IMR-90 (cell line): Measurements from ENCODE around the gene SH3GL2. TPM values are rescaled to one million over a fixed set of nuclear protein-coding genes. Genes with fewer than 3 reads are reported as not detected.

ENCODE experiments used
- ATAC-seq: fragments of 200-7000 bp; cut with Tn5 transposase; 2 replicates; pipeline ENCODE4 v1.9.1; 2020; ENCODE audit warnings: low read depth, mild to moderate bottlenecking, moderate library complexity
- BruUV-seq: library from RNA; stranded (reverse); fragments of 400-500 nt; replicated peaks from 2 replicates; lab custom pipeline; 2021; lab: Mats Ljungman, UMichigan
- CTCF ChIA-PET: fragments of 300-600 bp; formaldehyde crosslinking; extraction: SDS; loops from one replicate; lab custom pipeline; 2021; ENCODE audit warnings: antibody characterized with exemption; lab: Yijun Ruan, JAX
- POLR2A ChIA-PET: fragments of 300-600 bp; sonication (Branson Sonifier 250); formaldehyde crosslinking; loops from one replicate; lab custom pipeline; 2022; ENCODE audit warnings: antibody characterized with exemption; ENCODE audit not compliant: unreplicated experiment; lab: Charles Lee
- DNase-seq: peaks from one replicate; pipeline ENCODE4 v3.0.0; 2013
- H2AFZ ChIP-seq: replicated peaks from 2 replicates; pipeline ENCODE3; 2013; ENCODE audit warnings: low read length, mild to moderate bottlenecking; ENCODE audit not compliant: poor library complexity
- H2AK5ac ChIP-seq: 2 replicates; pipeline ENCODE4 v1.6.1; 2013; ENCODE audit warnings: low read depth, low read length, inconsistent platforms
- H2AK9ac ChIP-seq: replicated peaks from 2 replicates; pipeline ENCODE3; 2013; ENCODE audit warnings: mild to moderate bottlenecking, low read depth, low read length, moderate library complexity; ENCODE audit not compliant: poor library complexity
- H2BK120ac ChIP-seq: 2 replicates; pipeline ENCODE4 v1.6.1; 2013; ENCODE audit warnings: low read depth, low read length, inconsistent platforms
- H2BK15ac ChIP-seq: 3 replicates; pipeline ENCODE4 v1.6.1; 2013; ENCODE audit warnings: low read depth, low read length, inconsistent platforms
- H2BK20ac ChIP-seq: 2 replicates; pipeline ENCODE4 v1.6.1; 2013; ENCODE audit warnings: low read depth, mild to moderate bottlenecking, inconsistent platforms, low read length, moderate library complexity
- H2BK5ac ChIP-seq: 2 replicates; pipeline ENCODE4 v1.6.1; 2013; ENCODE audit warnings: mild to moderate bottlenecking, low read depth, low read length, inconsistent platforms; ENCODE audit not compliant: poor library complexity, severe bottlenecking
- H3K14ac ChIP-seq: replicated peaks from 2 replicates; pipeline ENCODE4 v1.6.1; 2013; ENCODE audit warnings: low read depth, low read length, inconsistent platforms
- H3K18ac ChIP-seq: 2 replicates; pipeline ENCODE4 v1.6.1; 2013; ENCODE audit warnings: low read depth, low read length, control low read depth
- H3K23ac ChIP-seq: 2 replicates; pipeline ENCODE4 v1.6.1; 2013; ENCODE audit warnings: low read depth, low read length, inconsistent platforms
- H3K27ac ChIP-seq: 2 replicates; pipeline ENCODE4 v1.5.1; 2013; ENCODE audit warnings: mild to moderate bottlenecking, control low read depth, low read length; ENCODE audit not compliant: insufficient read depth
- H3K27me3 ChIP-seq: 2 replicates; pipeline ENCODE4 v1.6.1; 2013; ENCODE audit warnings: low read length; ENCODE audit not compliant: control insufficient read depth, insufficient read depth
- H3K36me3 ChIP-seq: 2 replicates; pipeline ENCODE4 v1.6.1; 2013; ENCODE audit warnings: low read length, mixed read lengths; ENCODE audit not compliant: control insufficient read depth, insufficient read depth
- H3K4ac ChIP-seq: 2 replicates; pipeline ENCODE4 v1.6.1; 2013; ENCODE audit warnings: low read depth, low read length, inconsistent platforms
- H3K4me1 ChIP-seq: 2 replicates; pipeline ENCODE4 v1.6.1; 2013; ENCODE audit warnings: low read length, mixed read lengths; ENCODE audit not compliant: control insufficient read depth, insufficient read depth
- H3K4me2 ChIP-seq: 2 replicates; pipeline ENCODE4 v1.6.1; 2013; ENCODE audit warnings: low read depth, mild to moderate bottlenecking, control low read depth, low read length, moderate library complexity
- H3K4me3 ChIP-seq: 2 replicates; pipeline ENCODE4 v1.5.1; 2013; ENCODE audit warnings: low read depth, mild to moderate bottlenecking, control low read depth, low read length, moderate library complexity; ENCODE audit not compliant: insufficient read depth
- H3K56ac ChIP-seq: 2 replicates; pipeline ENCODE4 v1.6.1; 2013; ENCODE audit warnings: low read length, inconsistent platforms; ENCODE audit not compliant: insufficient read depth; ENCODE audit errors: extremely low read depth
- H3K79me1 ChIP-seq, 2 experiments: 2 replicates each; pipeline ENCODE4 v1.6.1; 2013; ENCODE audit warnings: low read length in 2 of 2, inconsistent platforms in 1 of 2, low read depth in 1 of 2
- H3K9ac ChIP-seq: 2 replicates; pipeline ENCODE4 v1.6.1; 2013; ENCODE audit warnings: low read depth, low read length, control low read depth
- H3K9me1 ChIP-seq: 2 replicates; pipeline ENCODE4 v1.6.1; 2013; ENCODE audit warnings: low read length, inconsistent platforms; ENCODE audit not compliant: insufficient read depth
- H3K9me3 ChIP-seq: 2 replicates; pipeline ENCODE4 v1.6.1; 2013; ENCODE audit warnings: low read length; ENCODE audit not compliant: control insufficient read depth, insufficient read depth
- H4K20me1 ChIP-seq: 2 replicates; pipeline ENCODE4 v1.6.1; 2013; ENCODE audit warnings: low read length, inconsistent platforms; ENCODE audit not compliant: insufficient read depth
- H4K5ac ChIP-seq: 2 replicates; pipeline ENCODE4 v1.6.1; 2013; ENCODE audit warnings: mild to moderate bottlenecking, low read depth, low read length, control low read depth
- H4K8ac ChIP-seq, 2 experiments: 2 replicates each; pipeline ENCODE4 v1.6.1; 2013; ENCODE audit warnings: low read depth in 2 of 2, low read length in 2 of 2, control low read depth in 1 of 2, inconsistent platforms in 1 of 2
- H4K91ac ChIP-seq: 2 replicates; pipeline ENCODE4 v1.6.1; 2013; ENCODE audit warnings: low read depth, low read length, inconsistent platforms; ENCODE audit not compliant: insufficient read depth
- FOS ChIP-seq: fragments of 150-350 bp; IDR thresholded peaks from 2 replicates; pipeline ENCODE4 v1.6.1; 2016; ENCODE audit warnings: low read depth, low read length
- MAFK ChIP-seq: IDR thresholded peaks from 2 replicates; pipeline ENCODE4 v1.6.1; 2012; ENCODE audit warnings: low read depth, low read length, improper control_type of control experiment
- MXI1 ChIP-seq: IDR thresholded peaks from 2 replicates; pipeline ENCODE4 v1.6.1; 2012; ENCODE audit warnings: low read depth, mild to moderate bottlenecking, low read length, moderate library complexity, borderline replicate concordance
- POLR2A ChIP-seq: IDR thresholded peaks from 2 replicates; pipeline ENCODE4 v1.6.1; 2012; ENCODE audit warnings: mild to moderate bottlenecking, low read depth, low read length
- RAD21 ChIP-seq: IDR thresholded peaks from 2 replicates; pipeline ENCODE4 v1.6.1; 2012; ENCODE audit warnings: low read length, improper control_type of control experiment
- RCOR1 ChIP-seq: IDR thresholded peaks from 2 replicates; pipeline ENCODE4 v1.6.1; 2012; ENCODE audit warnings: mild to moderate bottlenecking, low read length, improper control_type of control experiment; ENCODE audit not compliant: insufficient replicate concordance
- RFX5 ChIP-seq: IDR thresholded peaks from 2 replicates; pipeline ENCODE4 v1.8.0; 2012; ENCODE audit warnings: low read depth, mild to moderate bottlenecking, low read length, moderate library complexity
- WGBS, 2 experiments: methylation state at CpG; one replicate each; pipeline versions ENCODE4 v1.1.5 to v1.1.7; 2013; ENCODE audit warnings: missing lambda C conversion rate in 2 of 2; ENCODE audit not compliant: insufficient read length in 1 of 2; ENCODE audit errors: extremely low coverage in 2 of 2; 5-methylcytosine and 5-hydroxymethylcytosine counted together
- dilution Hi-C: fragments of 300-500 bp; cut with HindIII; formaldehyde crosslinking; loops from one replicate; pipeline ENCODE4 v1.14.3; 2018; ENCODE audit warnings: low sequenced_read_pairs; ENCODE audit not compliant: unreplicated experiment
- in situ Hi-C: fragments of 300-500 bp; cut with MboI; formaldehyde crosslinking; loops from 3 replicates; pipeline ENCODE4 v1.14.3; 2019; ENCODE audit warnings: low sequenced_read_pairs, inconsistent platforms, mixed read lengths
- intact Hi-C: fragments of 100-400 bp; cut with micrococcal nuclease; formaldehyde crosslinking; loops from 2 replicates; pipeline ENCODE4 v1.10.0; 2022
- polyA plus RNA-seq, 3 experiments: library from polyadenylated mRNA; depleted of rRNA; stranded (reverse); fragments of >200 nt; gene quantifications; 2 replicates each; pipeline ENCODE4 v1.2.3, GENCODE V29; 2012; ENCODE audit warnings: low replicate concordance in 1 of 3
- total RNA-seq: library from RNA; depleted of rRNA; stranded (reverse); fragments of >200 nt; gene quantifications from 2 replicates; pipeline ENCODE4 v1.2.3, GENCODE V29; 2012
- TF ChIP-seq, protein P1 (sequence below): conservative IDR thresholded peaks from 2 replicates; pipeline ENCODE4 v1.5.1; 2012; ENCODE audit warnings: mild to moderate bottlenecking, low read depth, low read length, improper control_type of control experiment
- TF ChIP-seq, protein P2 (sequence below): fragments of 150-350 bp; IDR thresholded peaks from 2 replicates; pipeline ENCODE4 v1.6.1; 2017; ENCODE audit warnings: mild to moderate bottlenecking, antibody characterized with exemption, low read length, low read depth
- TF ChIP-seq, protein P3 (sequence below): fragments of 150-350 bp; IDR thresholded peaks from 2 replicates; pipeline ENCODE4 v1.6.1; 2016; ENCODE audit warnings: low read depth, mild to moderate bottlenecking, low read length, moderate library complexity, borderline replicate concordance

The SH3GL2 gene
- total and polyA plus RNA-seq, 2 of the 4 experiments (the other 2 are of a cell fraction), result under 0.01 to 0.05 TPM

DNA sequence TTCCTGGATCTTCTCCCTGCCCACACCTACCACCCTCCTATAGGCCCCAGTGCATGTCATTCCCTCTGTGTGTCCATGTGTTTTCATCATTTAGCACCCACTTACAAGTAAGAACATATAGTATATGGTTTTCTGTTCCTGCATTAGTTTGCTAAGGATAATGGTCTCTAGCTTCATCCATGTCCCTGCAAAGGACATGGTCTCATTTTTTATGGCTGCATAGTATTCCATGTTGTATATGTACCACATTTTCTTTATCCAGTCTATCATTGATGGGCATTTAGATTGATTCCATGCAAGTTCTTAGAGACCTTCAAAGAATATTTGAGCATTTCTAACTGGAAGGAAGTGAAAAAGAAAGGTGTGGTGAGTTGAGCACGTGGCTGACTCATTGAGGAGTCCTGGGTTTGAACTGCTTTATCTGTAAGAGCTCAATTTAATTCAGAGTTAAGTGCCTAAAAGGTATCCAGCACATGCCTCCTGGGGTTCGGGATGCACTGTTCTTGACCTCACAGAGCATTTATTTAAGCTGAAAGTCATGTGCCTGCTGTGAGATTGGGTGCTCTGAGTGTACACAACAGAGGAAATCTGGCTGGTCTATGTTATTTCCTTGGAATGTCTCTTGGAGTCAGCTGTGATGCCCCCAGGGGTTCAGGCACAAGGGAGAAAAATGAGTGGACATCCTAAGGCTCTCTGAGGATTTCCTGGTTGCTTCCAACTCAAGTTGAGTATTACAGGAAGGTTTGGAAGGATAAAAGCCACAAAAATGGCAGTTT lies 56.4 kb downstream of the SH3GL2 start:
- intact Hi-C loops (no loop called here), dilution Hi-C loops (no loop called here), in situ Hi-C loops (no loop called here)
- H3K4me1 ChIP-seq, result no peaks in the 10 kb centered on the region
- WGBS, 2 experiments, result 17% methylated on average over 1 of the region's 2 CpGs; no CpG with 5 or more reads in 1 of the 2 experiments
- H4K5ac ChIP-seq, result no peak overlapping the region
- H2AK5ac ChIP-seq, result no peak overlapping the region
- no peak overlapping the region for H3K56ac ChIP-seq
- H3K14ac ChIP-seq, result no peak overlapping the region
- no peaks in the 10 kb centered on the region for H3K9me1 ChIP-seq
- no peak overlapping the region for H3K23ac ChIP-seq
- H2BK20ac ChIP-seq, result no peak overlapping the region
- DNase-seq (no peak), ATAC-seq (no peak)
- H2AFZ ChIP-seq, result no peak overlapping the region
- H2AK9ac ChIP-seq, result no peak overlapping the region
- no peak overlapping the region for H2BK120ac ChIP-seq
- H4K20me1 ChIP-seq, result no peaks in the 10 kb centered on the region
- H4K8ac ChIP-seq, result no peak overlapping the region
- H3K18ac ChIP-seq, result no peak overlapping the region
- no peak overlapping the region for H3K27ac ChIP-seq
- no peak overlapping the region for H3K4me2 ChIP-seq
- H3K4ac ChIP-seq, result no peak overlapping the region
- TF ChIP-seq, protein P1, sequence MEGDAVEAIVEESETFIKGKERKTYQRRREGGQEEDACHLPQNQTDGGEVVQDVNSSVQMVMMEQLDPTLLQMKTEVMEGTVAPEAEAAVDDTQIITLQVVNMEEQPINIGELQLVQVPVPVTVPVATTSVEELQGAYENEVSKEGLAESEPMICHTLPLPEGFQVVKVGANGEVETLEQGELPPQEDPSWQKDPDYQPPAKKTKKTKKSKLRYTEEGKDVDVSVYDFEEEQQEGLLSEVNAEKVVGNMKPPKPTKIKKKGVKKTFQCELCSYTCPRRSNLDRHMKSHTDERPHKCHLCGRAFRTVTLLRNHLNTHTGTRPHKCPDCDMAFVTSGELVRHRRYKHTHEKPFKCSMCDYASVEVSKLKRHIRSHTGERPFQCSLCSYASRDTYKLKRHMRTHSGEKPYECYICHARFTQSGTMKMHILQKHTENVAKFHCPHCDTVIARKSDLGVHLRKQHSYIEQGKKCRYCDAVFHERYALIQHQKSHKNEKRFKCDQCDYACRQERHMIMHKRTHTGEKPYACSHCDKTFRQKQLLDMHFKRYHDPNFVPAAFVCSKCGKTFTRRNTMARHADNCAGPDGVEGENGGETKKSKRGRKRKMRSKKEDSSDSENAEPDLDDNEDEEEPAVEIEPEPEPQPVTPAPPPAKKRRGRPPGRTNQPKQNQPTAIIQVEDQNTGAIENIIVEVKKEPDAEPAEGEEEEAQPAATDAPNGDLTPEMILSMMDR, result no peak
- TF ChIP-seq RAD21 (no peak), MAFK (no peak), POLR2A (no peak), FOS (no peak), MXI1 (no peak), RFX5 (no peak), RCOR1 (no peak)
- TF ChIP-seq, protein P2, sequence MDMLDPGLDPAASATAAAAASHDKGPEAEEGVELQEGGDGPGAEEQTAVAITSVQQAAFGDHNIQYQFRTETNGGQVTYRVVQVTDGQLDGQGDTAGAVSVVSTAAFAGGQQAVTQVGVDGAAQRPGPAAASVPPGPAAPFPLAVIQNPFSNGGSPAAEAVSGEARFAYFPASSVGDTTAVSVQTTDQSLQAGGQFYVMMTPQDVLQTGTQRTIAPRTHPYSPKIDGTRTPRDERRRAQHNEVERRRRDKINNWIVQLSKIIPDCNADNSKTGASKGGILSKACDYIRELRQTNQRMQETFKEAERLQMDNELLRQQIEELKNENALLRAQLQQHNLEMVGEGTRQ, result no peak
- TF ChIP-seq, protein P3, sequence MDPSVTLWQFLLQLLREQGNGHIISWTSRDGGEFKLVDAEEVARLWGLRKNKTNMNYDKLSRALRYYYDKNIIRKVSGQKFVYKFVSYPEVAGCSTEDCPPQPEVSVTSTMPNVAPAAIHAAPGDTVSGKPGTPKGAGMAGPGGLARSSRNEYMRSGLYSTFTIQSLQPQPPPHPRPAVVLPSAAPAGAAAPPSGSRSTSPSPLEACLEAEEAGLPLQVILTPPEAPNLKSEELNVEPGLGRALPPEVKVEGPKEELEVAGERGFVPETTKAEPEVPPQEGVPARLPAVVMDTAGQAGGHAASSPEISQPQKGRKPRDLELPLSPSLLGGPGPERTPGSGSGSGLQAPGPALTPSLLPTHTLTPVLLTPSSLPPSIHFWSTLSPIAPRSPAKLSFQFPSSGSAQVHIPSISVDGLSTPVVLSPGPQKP, result no peak
- no peaks in the 10 kb centered on the region for H3K9me3 ChIP-seq
- ChIA-PET CTCF (no interaction called here), POLR2A (no interaction called here)
- H3K36me3 ChIP-seq, result no peaks in the 10 kb centered on the region
- no peak overlapping the region for H3K4me3 ChIP-seq
- H3K9ac ChIP-seq, result no peak overlapping the region
- H3K79me1 ChIP-seq, result no peaks in the 10 kb centered on the region
- H3K27me3 ChIP-seq, result no peaks in the 10 kb centered on the region
- H2BK5ac ChIP-seq, result no peak overlapping the region
- no peak overlapping the region for H2BK15ac ChIP-seq
- no peak overlapping the region for H4K91ac ChIP-seq
- no TSS peak for BruUV-seq
